WTC11 (cell line): ENCODE results near the gene SESTD1. TPM values are rescaled to one million over a fixed set of nuclear protein-coding genes. Genes with fewer than 3 reads are reported as not detected.

Experiments
- ATAC-seq: fragments of 200-7000 bp; cut with Tn5 transposase; 2 replicates; pipeline ENCODE4 v1.10.0; 2021; ENCODE audit warnings: mild to moderate bottlenecking, moderate library complexity
- CTCF ChIA-PET: fragments of 300-600 bp; sonication (Branson Sonifier 250); formaldehyde crosslinking; loops from one replicate; lab custom pipeline; 2021; ENCODE audit warnings: antibody characterized with exemption; lab: Charles Lee
- POLR2A ChIA-PET: fragments of 350-600 bp; sonication (Branson Sonifier 250); formaldehyde crosslinking; loops from one replicate; lab custom pipeline; 2021; ENCODE audit warnings: antibody characterized with exemption; lab: Charles Lee
- DNase-seq: peaks from one replicate; pipeline ENCODE4 v3.0.0; 2021; ENCODE audit warnings: low spot score
- H3K27ac Mint-ChIP-seq: 2 replicates; pipeline ENCODE4 v1.8.0; 2021; ENCODE audit warnings: mixed read lengths
- H3K27me3 Mint-ChIP-seq: 2 replicates; pipeline ENCODE4 v1.8.0; 2021; ENCODE audit warnings: low read depth, mild to moderate bottlenecking, moderate library complexity, mixed read lengths
- H3K36me3 Mint-ChIP-seq: 2 replicates; pipeline ENCODE4 v1.8.0; 2021; ENCODE audit warnings: mixed read lengths
- H3K4me1 Mint-ChIP-seq: 2 replicates; pipeline ENCODE4 v1.8.0; 2022; ENCODE audit warnings: mixed read lengths
- H3K4me3 Mint-ChIP-seq: 2 replicates; pipeline ENCODE4 v1.8.0; 2021; ENCODE audit warnings: mild to moderate bottlenecking, moderate library complexity, mixed read lengths
- H3K9me3 Mint-ChIP-seq: 2 replicates; pipeline ENCODE4 v1.8.0; 2021; ENCODE audit warnings: mixed read lengths
- ELF4 ChIP-seq: sonication (generic); formaldehyde crosslinking; IDR thresholded peaks from 2 replicates; pipeline ENCODE4 v1.8.1; 2022; ENCODE audit warnings: low read depth, mild to moderate bottlenecking, moderate library complexity, missing genetic modification reagents
- MYBL2 ChIP-seq: sonication (generic); formaldehyde crosslinking; IDR thresholded peaks from 2 replicates; pipeline ENCODE4 v1.8.1; 2023; ENCODE audit warnings: mild to moderate bottlenecking, moderate library complexity, missing genetic modification reagents
- NFATC4 ChIP-seq: fragments of 250-450 bp; sonication (Bioruptor Pico); IDR thresholded peaks from 2 replicates; pipeline ENCODE4 v1.9.0; 2021; ENCODE audit warnings: mild to moderate bottlenecking
- OVOL2 ChIP-seq: fragments of 250-450 bp; sonication (Bioruptor Pico); IDR thresholded peaks from 2 replicates; pipeline ENCODE4 v1.9.0; 2021; ENCODE audit warnings: mild to moderate bottlenecking, borderline replicate concordance
- PRRX2 ChIP-seq: fragments of 250-450 bp; sonication (Bioruptor Pico); IDR thresholded peaks from 2 replicates; pipeline ENCODE4 v1.8.0; 2021; ENCODE audit warnings: mild to moderate bottlenecking
- SMAD4 ChIP-seq: sonication (generic); formaldehyde crosslinking; IDR thresholded peaks from 2 replicates; pipeline ENCODE4 v1.8.0; 2022; ENCODE audit warnings: mild to moderate bottlenecking, missing genetic modification reagents
- ZNF232 ChIP-seq: sonication (generic); formaldehyde crosslinking; IDR thresholded peaks from 2 replicates; pipeline ENCODE4 v1.8.0; 2022; ENCODE audit warnings: mild to moderate bottlenecking, missing genetic modification reagents
- total RNA-seq: library from RNA; stranded (reverse); gene quantifications from 3 replicates; pipeline ENCODE4 v1.2.3, GENCODE V29; 2021
- TF ChIP-seq, protein P1 (sequence below): sonication (generic); formaldehyde crosslinking; IDR thresholded peaks from 2 replicates; pipeline ENCODE4 v1.8.1; 2023; ENCODE audit warnings: mild to moderate bottlenecking, missing genetic modification reagents, borderline replicate concordance
- TF ChIP-seq, protein P2 (sequence below): sonication (generic); formaldehyde crosslinking; IDR thresholded peaks from 2 replicates; pipeline ENCODE4 v1.8.1; 2023; ENCODE audit warnings: mild to moderate bottlenecking, missing genetic modification reagents
- TF ChIP-seq, protein P3 (sequence below): fragments of 250-450 bp; sonication (Bioruptor Pico); IDR thresholded peaks from 2 replicates; pipeline ENCODE4 v1.9.0; 2021; ENCODE audit warnings: mild to moderate bottlenecking, borderline replicate concordance
- TF ChIP-seq, protein P4 (sequence below): fragments of 250-450 bp; sonication (Bioruptor Pico); conservative IDR thresholded peaks from 2 replicates; pipeline ENCODE4 v1.9.0; 2021; ENCODE audit warnings: mild to moderate bottlenecking
- TF ChIP-seq, protein P5 (sequence below): sonication (generic); formaldehyde crosslinking; conservative IDR thresholded peaks from 2 replicates; pipeline ENCODE4 v1.8.1; 2023; ENCODE audit warnings: mild to moderate bottlenecking, low read depth, missing genetic modification reagents, moderate library complexity
- TF ChIP-seq, protein P6 (sequence below): sonication (generic); formaldehyde crosslinking; IDR thresholded peaks from 2 replicates; pipeline ENCODE4 v1.8.1; 2023; ENCODE audit warnings: mild to moderate bottlenecking, missing genetic modification reagents
- TF ChIP-seq, protein P7 (sequence below): fragments of 250-450 bp; sonication (Bioruptor Pico); IDR thresholded peaks from 2 replicates; pipeline ENCODE4 v1.9.0; 2021; ENCODE audit warnings: mild to moderate bottlenecking

SESTD1 gene
- total RNA-seq, 1 experiment from 2014 or later, result 59.9 TPM

DNA sequence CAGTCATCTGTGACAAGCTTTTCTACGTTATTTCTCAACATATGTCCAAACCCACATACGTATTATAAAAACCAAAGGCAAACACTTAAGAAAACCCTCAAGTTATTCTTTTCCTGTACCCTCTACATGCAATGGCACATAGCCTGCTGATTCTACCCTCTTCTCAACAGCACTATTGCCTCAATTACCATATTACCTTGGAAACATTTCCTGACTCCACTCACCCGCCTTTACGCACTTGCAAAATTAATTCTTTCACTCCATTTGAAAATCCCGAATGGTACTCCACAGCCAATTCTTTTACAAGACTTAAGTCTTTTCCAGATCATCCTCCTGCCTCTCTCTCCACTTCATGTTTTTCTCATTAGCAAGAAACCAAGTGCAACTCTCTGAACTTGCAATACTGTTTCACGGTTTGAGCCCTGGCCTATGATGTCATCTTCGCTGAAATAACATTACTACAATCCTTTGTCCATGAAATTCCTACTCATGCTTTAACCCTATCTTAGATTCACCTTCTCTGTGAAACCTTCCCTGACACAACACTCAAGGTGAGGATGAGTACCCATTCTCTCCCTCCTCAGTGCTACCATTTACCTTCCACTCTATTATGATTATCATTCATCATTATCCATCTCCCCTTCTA, 29.0 kb downstream of the SESTD1 start:
- Mint-ChIP-seq H3K9me3 (peaks cover under 1% of the 10 kb centered on the region; the same call in 1 of the 2 replicates), H3K27ac (no peak overlapping the region), H3K4me3 (no peak overlapping the region), H3K27me3 (no peaks in the 10 kb centered on the region), H3K4me1 (peaks cover 31% of the 10 kb centered on the region), H3K36me3 (no peaks in the 10 kb centered on the region)
- DNase-seq (no peak), ATAC-seq (no peak)
- TF ChIP-seq OVOL2 (CRISPR knock-in tag) (no peak), NFATC4 (CRISPR knock-in tag) (no peak), PRRX2 (CRISPR knock-in tag) (no peak), ZNF232 (CRISPR knock-in tag) (no peak), SMAD4 (CRISPR knock-in tag) (no peak), MYBL2 (CRISPR knock-in tag) (no peak), ELF4 (CRISPR knock-in tag) (no peak)
- TF ChIP-seq, protein P1, sequence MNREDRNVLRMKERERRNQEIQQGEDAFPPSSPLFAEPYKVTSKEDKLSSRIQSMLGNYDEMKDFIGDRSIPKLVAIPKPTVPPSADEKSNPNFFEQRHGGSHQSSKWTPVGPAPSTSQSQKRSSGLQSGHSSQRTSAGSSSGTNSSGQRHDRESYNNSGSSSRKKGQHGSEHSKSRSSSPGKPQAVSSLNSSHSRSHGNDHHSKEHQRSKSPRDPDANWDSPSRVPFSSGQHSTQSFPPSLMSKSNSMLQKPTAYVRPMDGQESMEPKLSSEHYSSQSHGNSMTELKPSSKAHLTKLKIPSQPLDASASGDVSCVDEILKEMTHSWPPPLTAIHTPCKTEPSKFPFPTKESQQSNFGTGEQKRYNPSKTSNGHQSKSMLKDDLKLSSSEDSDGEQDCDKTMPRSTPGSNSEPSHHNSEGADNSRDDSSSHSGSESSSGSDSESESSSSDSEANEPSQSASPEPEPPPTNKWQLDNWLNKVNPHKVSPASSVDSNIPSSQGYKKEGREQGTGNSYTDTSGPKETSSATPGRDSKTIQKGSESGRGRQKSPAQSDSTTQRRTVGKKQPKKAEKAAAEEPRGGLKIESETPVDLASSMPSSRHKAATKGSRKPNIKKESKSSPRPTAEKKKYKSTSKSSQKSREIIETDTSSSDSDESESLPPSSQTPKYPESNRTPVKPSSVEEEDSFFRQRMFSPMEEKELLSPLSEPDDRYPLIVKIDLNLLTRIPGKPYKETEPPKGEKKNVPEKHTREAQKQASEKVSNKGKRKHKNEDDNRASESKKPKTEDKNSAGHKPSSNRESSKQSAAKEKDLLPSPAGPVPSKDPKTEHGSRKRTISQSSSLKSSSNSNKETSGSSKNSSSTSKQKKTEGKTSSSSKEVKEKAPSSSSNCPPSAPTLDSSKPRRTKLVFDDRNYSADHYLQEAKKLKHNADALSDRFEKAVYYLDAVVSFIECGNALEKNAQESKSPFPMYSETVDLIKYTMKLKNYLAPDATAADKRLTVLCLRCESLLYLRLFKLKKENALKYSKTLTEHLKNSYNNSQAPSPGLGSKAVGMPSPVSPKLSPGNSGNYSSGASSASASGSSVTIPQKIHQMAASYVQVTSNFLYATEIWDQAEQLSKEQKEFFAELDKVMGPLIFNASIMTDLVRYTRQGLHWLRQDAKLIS (CRISPR knock-in tag), result no peak
- TF ChIP-seq, protein P2, sequence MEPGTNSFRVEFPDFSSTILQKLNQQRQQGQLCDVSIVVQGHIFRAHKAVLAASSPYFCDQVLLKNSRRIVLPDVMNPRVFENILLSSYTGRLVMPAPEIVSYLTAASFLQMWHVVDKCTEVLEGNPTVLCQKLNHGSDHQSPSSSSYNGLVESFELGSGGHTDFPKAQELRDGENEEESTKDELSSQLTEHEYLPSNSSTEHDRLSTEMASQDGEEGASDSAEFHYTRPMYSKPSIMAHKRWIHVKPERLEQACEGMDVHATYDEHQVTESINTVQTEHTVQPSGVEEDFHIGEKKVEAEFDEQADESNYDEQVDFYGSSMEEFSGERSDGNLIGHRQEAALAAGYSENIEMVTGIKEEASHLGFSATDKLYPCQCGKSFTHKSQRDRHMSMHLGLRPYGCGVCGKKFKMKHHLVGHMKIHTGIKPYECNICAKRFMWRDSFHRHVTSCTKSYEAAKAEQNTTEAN, result no peak
- TF ChIP-seq, protein P3, sequence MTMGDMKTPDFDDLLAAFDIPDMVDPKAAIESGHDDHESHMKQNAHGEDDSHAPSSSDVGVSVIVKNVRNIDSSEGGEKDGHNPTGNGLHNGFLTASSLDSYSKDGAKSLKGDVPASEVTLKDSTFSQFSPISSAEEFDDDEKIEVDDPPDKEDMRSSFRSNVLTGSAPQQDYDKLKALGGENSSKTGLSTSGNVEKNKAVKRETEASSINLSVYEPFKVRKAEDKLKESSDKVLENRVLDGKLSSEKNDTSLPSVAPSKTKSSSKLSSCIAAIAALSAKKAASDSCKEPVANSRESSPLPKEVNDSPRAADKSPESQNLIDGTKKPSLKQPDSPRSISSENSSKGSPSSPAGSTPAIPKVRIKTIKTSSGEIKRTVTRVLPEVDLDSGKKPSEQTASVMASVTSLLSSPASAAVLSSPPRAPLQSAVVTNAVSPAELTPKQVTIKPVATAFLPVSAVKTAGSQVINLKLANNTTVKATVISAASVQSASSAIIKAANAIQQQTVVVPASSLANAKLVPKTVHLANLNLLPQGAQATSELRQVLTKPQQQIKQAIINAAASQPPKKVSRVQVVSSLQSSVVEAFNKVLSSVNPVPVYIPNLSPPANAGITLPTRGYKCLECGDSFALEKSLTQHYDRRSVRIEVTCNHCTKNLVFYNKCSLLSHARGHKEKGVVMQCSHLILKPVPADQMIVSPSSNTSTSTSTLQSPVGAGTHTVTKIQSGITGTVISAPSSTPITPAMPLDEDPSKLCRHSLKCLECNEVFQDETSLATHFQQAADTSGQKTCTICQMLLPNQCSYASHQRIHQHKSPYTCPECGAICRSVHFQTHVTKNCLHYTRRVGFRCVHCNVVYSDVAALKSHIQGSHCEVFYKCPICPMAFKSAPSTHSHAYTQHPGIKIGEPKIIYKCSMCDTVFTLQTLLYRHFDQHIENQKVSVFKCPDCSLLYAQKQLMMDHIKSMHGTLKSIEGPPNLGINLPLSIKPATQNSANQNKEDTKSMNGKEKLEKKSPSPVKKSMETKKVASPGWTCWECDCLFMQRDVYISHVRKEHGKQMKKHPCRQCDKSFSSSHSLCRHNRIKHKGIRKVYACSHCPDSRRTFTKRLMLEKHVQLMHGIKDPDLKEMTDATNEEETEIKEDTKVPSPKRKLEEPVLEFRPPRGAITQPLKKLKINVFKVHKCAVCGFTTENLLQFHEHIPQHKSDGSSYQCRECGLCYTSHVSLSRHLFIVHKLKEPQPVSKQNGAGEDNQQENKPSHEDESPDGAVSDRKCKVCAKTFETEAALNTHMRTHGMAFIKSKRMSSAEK, result no peak
- TF ChIP-seq, protein P4, sequence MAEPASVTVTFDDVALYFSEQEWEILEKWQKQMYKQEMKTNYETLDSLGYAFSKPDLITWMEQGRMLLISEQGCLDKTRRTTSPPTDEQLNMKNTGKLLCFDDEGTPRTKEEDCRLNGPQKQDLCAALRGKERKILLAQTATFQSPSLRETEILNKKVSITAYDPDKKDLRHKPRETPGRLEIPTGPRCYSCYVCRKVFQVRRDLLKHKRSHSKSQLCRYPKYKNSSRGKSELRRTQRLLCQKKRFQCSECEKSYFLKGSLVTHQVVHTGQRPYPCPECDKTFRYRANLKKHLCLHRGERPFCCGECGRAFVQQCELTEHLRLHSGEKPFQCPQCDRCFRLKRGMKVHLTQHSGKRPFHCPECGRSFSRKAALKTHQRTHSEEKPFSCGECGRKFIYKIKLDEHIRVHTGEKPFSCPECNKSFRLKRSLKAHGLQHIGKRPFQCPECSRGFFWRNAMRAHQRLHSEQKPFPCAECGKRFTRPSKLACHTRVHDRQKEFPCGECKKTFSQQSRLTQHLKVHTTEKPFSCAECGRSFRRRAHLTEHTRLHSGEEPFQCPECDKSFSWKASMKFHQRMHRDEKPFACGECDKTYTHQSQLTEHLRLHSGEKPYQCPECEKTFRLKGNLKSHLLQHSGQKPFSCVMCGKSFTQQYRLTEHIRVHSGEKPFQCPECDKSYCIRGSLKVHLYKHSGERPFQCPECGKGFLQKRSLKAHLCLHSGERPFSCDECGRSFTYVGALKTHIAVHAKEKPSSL (CRISPR knock-in tag), result no peak
- POLR2A ChIA-PET, result interaction anchor here (0.7 kb wide), 1 partner anchor 207 kb away, joined by 7 read pairs; no protein-coding TSS in a partner anchor
- CTCF ChIA-PET, result no interaction called here

DNA sequence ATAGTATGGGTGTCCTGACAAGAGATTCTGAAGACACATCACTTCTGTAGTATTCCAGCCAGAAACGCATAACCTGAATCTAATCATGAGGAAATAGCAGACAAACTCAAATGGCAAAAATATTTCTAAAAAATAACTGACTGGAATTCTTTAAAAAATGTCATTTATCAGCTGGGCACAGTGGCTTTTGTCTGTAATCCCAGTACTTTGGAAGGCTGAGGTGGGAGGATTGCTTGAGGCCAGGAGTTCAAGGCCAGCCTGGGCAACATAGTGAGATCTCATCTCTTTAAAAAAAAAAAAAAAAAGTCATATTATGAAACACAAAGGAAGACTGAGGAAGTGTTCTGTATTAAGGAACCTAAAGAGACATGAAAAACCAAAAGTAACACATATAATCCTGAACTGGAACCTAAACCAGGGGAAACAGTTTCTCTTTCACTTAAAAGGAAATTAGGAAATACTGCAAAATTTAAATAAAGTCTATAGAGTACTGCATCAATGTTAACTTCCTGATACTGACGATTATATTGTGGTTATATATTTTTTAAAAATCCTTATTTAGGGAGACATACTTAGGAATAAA, 29.9 kb downstream of the SESTD1 start:
- no peak for ATAC-seq
- POLR2A ChIA-PET, result no interaction called here
- no peaks in the 10 kb centered on the region for H3K27me3 Mint-ChIP-seq
- TF ChIP-seq, protein P5, sequence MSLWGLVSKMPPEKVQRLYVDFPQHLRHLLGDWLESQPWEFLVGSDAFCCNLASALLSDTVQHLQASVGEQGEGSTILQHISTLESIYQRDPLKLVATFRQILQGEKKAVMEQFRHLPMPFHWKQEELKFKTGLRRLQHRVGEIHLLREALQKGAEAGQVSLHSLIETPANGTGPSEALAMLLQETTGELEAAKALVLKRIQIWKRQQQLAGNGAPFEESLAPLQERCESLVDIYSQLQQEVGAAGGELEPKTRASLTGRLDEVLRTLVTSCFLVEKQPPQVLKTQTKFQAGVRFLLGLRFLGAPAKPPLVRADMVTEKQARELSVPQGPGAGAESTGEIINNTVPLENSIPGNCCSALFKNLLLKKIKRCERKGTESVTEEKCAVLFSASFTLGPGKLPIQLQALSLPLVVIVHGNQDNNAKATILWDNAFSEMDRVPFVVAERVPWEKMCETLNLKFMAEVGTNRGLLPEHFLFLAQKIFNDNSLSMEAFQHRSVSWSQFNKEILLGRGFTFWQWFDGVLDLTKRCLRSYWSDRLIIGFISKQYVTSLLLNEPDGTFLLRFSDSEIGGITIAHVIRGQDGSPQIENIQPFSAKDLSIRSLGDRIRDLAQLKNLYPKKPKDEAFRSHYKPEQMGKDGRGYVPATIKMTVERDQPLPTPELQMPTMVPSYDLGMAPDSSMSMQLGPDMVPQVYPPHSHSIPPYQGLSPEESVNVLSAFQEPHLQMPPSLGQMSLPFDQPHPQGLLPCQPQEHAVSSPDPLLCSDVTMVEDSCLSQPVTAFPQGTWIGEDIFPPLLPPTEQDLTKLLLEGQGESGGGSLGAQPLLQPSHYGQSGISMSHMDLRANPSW, result no peak
- TF ChIP-seq, protein P6, sequence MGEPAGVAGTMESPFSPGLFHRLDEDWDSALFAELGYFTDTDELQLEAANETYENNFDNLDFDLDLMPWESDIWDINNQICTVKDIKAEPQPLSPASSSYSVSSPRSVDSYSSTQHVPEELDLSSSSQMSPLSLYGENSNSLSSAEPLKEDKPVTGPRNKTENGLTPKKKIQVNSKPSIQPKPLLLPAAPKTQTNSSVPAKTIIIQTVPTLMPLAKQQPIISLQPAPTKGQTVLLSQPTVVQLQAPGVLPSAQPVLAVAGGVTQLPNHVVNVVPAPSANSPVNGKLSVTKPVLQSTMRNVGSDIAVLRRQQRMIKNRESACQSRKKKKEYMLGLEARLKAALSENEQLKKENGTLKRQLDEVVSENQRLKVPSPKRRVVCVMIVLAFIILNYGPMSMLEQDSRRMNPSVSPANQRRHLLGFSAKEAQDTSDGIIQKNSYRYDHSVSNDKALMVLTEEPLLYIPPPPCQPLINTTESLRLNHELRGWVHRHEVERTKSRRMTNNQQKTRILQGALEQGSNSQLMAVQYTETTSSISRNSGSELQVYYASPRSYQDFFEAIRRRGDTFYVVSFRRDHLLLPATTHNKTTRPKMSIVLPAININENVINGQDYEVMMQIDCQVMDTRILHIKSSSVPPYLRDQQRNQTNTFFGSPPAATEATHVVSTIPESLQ (CRISPR knock-in tag), result no peak
- TF ChIP-seq, protein P7, sequence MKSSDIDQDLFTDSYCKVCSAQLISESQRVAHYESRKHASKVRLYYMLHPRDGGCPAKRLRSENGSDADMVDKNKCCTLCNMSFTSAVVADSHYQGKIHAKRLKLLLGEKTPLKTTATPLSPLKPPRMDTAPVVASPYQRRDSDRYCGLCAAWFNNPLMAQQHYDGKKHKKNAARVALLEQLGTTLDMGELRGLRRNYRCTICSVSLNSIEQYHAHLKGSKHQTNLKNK (CRISPR knock-in tag), result no peak

More for the DNA sequence above, 29.9 kb downstream of the SESTD1 start:
- no peaks in the 10 kb centered on the region for H3K9me3 Mint-ChIP-seq
- peaks cover 27% of the 10 kb centered on the region for H3K4me1 Mint-ChIP-seq
- no peaks in the 10 kb centered on the region for H3K36me3 Mint-ChIP-seq
- H3K27ac Mint-ChIP-seq, result no peak overlapping the region
- no peak for DNase-seq
- H3K4me3 Mint-ChIP-seq, result no peak overlapping the region
- CTCF ChIA-PET, result no interaction called here
